Right lobe of liver (tissue), 4 donors: ENCODE data around the gene DENND4A.

Source experiments
- CTCF ChIP-seq, 4 donors: fragments of 200-600 bp in 3 of 4; fragments of 450-650 bp in 1 of 4; IDR thresholded peaks; one replicate each; pipeline versions ENCODE4 v1.5.1 to v1.8.0; 2016 to 2022; ENCODE audit warnings: antibody characterized with exemption in 4 of 4, mild to moderate bottlenecking in 2 of 4
- POLR2A ChIP-seq: fragments of 450-650 bp; IDR thresholded peaks from one replicate; pipeline ENCODE4 v1.6.1; 2017; ENCODE audit warnings: antibody characterized with exemption, mild to moderate bottlenecking
- donor health status: DM: no; HTN: no; CAD: no.
- donor health status: DM: no; HTN: no; CAD: no.
- donor health status: DM: no; HTN: yes; CAD: no.

- TF ChIP-seq CTCF (IDR thresholded peaks at IDR 0.05) (no peak), POLR2A (no peak)
Measured at GRCh38 chr15:65839354-65839901, 47.3 kb upstream of the DENND4A start.
